ENCODE results near the gene COL5A1. TPM values are rescaled to one million over a fixed set of nuclear protein-coding genes. Genes with fewer than 3 reads are reported as not detected.

COL5A1 gene
- total RNA-seq, 1 donor from 2014 or later = 99.6 TPM

- peaks cover 0 to 6% of the 10 kb centered on the region in 2 donors for H3K36me3 ChIP-seq
- peak overlapping the region; percentile 45 to 75 for H3K4me3 ChIP-seq
- no peaks in the 10 kb centered on the region for H3K9me3 ChIP-seq
- intact Hi-C loops (cut with DNase I) = loop anchor here (2.0 to 10.0 kb wide), 4 partner anchors 18 to 510 kb away; partner anchors contain the start of genes RXRA and WDR5
- peak overlapping the region; percentile 83 to 92 for H3K27ac ChIP-seq
- DNase-seq (ENCODE audit: low spot score in 2 of 2) = peak; percentile 27 to 95
- TF ChIP-seq CTCF (IDR thresholded peaks at IDR 0.05) = no peak
- H3K27me3 ChIP-seq = no peaks in the 10 kb centered on the region
- H3K4me1 ChIP-seq = peaks cover 21 to 52% of the 10 kb centered on the region in 2 donors
Observed at GRCh38 chr9:134644725-134645606, 3.4 kb downstream of the COL5A1 start.

- no peak for TF ChIP-seq CTCF (IDR thresholded peaks at IDR 0.05)
- H3K9me3 ChIP-seq = no peaks in the 10 kb centered on the region
Observed at GRCh38 chr9:134645607-134646365, 4.2 kb downstream of the COL5A1 start.

GRCh38 chr9:134647359-134648080 lies 5.9 kb downstream of the COL5A1 start:
- intact Hi-C loops (cut with DNase I) = loop anchor here (10.0 kb wide), 1 partner anchor 513 kb away; the partner anchor contains the start of gene WDR5
- Histone ChIP-seq H3K27ac (peak overlapping the region; percentile 83 to 92), H3K9me3 (no peaks in the 10 kb centered on the region), H3K4me3 (peak overlapping the region in 1 of 2 donors; percentile 16), H3K27me3 (no peaks in the 10 kb centered on the region), H3K36me3 (peaks cover 0 to 6% of the 10 kb centered on the region in 2 donors), H3K4me1 (peaks cover 21 to 48% of the 10 kb centered on the region in 2 donors)
- no peak for TF ChIP-seq CTCF (IDR thresholded peaks at IDR 0.05)
- DNase-seq (ENCODE audit: low spot score in 2 of 2) = no peak

More at GRCh38 chr9:134645607-134646365, 4.2 kb downstream of the COL5A1 start:
- no peak for DNase-seq (ENCODE audit: low spot score in 2 of 2)
- intact Hi-C loops (cut with DNase I) = loop anchor here (2.0 to 10.0 kb wide), 2 partner anchors 17 to 511 kb away; partner anchors contain the start of gene WDR5
- H3K36me3 ChIP-seq = peaks cover 0 to 6% of the 10 kb centered on the region in 2 donors
- peak overlapping the region; percentile 45 to 75 for H3K4me3 ChIP-seq
- H3K27ac ChIP-seq = peak overlapping the region; percentile 83 to 92
- peaks cover 21 to 50% of the 10 kb centered on the region in 2 donors for H3K4me1 ChIP-seq
- no peaks in the 10 kb centered on the region for H3K27me3 ChIP-seq

- no peak for DNase-seq (ENCODE audit: low spot score in 2 of 2)
- Histone ChIP-seq H3K27me3 (no peaks in the 10 kb centered on the region), H3K9me3 (no peaks in the 10 kb centered on the region), H3K4me1 (peaks cover 23 to 61% of the 10 kb centered on the region in 2 donors), H3K36me3 (peaks cover 0 to 6% of the 10 kb centered on the region in 2 donors), H3K4me3 (no peak overlapping the region), H3K27ac (peak overlapping the region; percentile 83 to 92)
- intact Hi-C loops (cut with DNase I) = loop anchor here (10.0 kb wide), 1 partner anchor 514 kb away; the partner anchor contains the start of gene WDR5
- no peak for TF ChIP-seq CTCF (IDR thresholded peaks at IDR 0.05)
Observed at GRCh38 chr9:134648701-134649530, 7.3 kb downstream of the COL5A1 start.
